GM18502 (cell line): ENCODE results near the gene AXIN1.

Experiments
- ATAC-seq: cut with Tn5 transposase; IDR thresholded peaks from one replicate; pipeline ENCODE4 v1.9.1; 2021; ENCODE audit warnings: mild to moderate bottlenecking; ENCODE audit not compliant: unreplicated experiment, poor library complexity

Gene AXIN1

DNA sequence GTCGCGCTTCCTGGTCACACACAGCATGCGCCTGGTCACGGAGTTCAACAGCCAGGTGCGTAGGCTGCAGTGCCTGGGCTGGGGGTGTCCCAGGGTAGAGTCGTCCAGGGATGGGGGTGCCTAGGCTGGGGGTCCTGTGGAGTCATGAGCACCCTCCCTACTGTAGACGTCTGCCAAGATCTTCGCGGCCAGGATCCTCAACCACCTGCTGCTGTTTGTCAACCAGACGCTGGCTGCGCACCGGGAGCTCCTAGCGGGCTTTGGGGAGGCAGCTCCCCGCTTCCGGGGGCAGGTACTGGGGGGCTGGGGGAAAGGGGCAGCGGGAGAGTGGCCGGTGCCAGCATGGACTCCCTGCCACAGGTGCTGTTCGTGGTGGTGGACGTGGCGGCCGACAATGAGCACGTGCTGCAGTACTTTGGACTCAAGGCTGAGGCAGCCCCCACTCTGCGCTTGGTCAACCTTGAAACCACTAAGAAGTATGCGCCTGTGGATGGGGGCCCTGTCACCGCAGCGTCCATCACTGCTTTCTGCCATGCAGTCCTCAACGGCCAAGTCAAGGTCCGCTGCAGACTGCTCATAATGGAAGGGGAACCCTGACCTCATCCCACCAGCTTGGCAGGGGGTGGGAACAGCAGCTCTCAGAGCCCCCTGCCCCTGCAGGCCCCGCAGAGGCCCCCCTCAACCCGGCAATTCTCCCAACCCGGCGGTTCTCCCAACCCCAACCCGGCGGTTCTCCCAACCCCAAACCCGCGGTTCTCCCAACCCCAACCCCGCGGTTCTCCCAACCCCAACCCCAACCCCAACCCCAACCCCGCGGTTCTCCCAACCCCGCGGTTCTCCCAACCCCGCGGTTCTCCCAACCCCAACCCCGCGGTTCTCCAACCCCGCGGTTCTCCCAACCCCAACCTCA lies 67.1 kb downstream of the AXIN1 start:
- no peak for ATAC-seq

DNA sequence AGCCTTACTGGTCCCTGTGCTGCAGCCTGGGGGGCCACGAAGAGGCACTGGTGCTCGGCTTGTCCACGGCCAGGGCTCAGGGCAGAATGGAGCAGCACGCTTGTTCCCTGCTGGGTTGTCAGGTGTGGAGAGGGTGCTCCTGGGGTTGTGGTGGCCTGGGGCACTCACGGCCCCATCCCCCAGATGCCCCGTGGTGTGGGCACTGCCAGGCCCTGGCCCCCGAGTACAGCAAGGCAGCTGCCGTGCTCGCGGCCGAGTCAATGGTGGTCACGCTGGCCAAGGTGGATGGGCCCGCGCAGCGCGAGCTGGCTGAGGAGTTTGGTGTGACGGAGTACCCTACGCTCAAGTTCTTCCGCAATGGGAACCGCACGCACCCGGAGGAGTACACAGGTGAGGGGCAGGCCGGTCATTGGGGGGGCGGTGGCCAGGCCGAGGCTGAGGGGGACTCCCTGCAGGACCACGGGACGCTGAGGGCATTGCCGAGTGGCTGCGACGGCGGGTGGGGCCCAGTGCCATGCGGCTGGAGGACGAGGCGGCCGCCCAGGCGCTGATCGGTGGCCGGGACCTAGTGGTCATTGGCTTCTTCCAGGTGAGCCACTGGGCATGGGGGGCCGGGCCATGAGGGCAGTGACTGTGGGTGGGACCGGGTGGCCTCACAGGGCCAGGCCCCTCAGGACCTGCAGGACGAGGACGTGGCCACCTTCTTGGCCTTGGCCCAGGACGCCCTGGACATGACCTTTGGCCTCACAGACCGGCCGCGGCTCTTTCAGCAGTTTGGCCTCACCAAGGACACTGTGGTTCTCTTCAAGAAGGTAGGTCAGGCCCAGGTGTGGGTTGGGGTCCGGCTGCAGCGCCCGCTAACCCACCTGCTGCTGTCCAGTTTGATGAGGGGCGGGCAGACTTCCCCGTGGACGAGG lies 68.1 kb downstream of the AXIN1 start:
- no peak for ATAC-seq

DNA sequence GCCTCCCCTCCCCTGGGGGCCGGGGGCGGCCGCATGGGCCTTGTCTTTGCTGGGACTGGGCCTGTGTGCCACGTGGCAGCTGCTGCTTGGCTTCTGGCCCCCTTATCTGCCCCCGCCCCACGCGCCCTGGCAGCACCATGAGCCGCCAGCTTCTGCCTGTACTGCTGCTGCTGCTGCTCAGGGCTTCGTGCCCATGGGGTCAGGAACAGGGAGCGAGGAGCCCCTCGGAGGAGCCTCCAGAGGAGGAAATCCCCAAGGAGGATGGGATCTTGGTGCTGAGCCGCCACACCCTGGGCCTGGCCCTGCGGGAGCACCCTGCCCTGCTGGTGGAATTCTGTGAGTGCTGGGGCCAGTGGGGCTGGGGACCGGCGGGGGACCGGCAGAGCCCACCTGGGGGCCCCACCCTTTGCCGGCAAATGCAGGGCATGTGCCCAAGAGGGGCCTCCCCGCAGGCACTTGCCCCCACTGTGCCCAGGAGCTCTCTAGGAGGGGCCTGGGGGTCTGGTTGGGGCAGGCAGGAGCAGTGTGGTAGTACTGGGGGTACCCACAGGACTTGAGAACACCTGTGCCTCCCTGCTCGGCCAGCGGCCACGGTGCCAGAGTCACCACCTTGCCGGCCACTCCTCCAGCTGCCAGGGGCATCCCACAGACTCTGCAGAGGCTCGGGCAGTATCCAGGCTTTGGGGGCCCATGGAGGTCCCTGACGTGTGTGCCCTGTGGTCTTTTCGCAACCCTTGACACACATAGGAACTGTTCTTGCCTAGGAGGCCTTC lies 69.3 kb downstream of the AXIN1 start, which contains the start of gene PDIA2:
TSS of gene PDIA2 (plus strand) at position 132 of the 773 bp plus-strand sequence. CDS start at position 138, 6 bp downstream.
- no peak for ATAC-seq

DNA sequence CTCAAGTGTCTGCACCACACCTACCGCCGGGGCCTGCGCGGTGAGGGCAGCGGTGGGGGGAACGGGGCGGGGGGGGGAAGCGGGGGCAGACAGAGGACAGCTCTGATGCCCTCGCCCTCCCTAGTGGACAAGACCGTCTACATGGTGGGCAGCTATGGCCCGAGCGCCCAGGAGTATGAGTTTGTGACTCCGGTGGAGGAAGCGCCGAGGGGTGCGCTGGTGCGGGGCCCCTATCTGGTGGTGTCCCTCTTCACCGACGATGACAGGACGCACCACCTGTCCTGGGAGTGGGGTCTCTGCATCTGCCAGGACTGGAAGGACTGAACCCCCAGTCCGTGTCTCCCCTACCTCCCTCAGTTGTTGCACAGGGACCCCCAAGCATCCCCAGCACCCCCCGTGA lies 70.0 kb downstream of the AXIN1 start:
- ATAC-seq: no peak

DNA sequence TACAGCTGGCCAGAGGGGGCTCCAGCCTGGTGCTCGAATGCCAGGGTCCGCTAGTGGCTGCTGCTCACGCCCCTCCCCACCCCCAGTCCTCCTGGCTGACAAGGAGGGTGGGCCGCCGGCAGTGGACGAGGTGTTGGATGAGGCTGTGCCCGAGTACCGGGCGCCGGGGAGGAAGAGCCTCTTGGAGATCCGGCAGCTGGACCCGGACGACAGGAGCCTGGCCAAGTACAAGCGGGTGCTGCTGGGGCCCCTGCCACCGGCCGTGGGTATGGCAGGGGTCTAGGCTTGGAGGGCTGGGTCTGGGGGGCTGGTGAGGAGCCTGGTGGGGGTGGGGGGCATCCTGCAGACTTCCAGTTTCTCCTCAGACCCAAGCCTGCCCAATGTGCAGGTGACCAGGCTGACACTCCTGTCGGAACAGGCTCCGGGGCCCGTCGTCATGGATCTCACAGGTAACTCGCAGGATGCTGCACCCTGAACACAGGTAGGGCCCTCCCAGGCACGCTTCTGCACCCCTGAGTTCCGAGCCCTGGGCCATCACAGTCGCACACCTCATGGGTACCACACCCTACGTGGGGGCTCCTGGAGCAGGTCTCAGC lies 70.8 kb downstream of the AXIN1 start:
- ATAC-seq: no peak

DNA sequence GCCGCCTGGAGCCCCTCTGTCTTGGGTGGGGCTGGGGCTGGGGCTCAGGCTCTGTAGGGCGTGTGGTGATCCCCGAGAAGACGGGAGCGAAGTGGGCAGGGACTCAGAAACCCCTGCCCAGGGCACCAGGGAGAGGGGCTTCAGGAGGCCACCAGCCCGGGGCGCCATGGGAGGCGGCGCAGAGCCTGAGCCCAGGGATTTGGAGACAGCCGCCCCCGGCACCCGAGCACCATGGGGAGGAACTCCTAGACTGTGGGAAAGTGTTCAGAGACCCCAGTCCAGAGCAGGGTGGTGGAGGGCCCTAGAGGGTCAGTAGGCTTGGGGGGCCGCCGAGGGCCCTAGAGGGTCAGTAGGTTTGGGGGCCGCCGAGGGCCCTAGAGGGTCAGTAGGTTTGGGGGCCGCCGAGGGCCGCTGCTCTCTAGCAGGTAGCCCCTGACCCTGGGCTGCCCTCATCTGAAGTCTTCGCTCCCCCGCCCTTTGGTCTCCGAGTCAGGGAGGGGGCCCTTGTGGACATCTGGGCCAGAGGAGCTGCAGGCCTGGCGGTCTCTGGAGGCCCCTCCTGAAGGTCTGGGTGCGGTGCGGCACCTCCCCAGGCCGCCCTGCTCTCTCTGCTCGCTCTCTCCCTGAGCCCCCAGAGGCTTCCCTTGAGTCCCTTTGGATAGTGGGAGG lies 71.4 kb downstream of the AXIN1 start:
- no peak for ATAC-seq

DNA sequence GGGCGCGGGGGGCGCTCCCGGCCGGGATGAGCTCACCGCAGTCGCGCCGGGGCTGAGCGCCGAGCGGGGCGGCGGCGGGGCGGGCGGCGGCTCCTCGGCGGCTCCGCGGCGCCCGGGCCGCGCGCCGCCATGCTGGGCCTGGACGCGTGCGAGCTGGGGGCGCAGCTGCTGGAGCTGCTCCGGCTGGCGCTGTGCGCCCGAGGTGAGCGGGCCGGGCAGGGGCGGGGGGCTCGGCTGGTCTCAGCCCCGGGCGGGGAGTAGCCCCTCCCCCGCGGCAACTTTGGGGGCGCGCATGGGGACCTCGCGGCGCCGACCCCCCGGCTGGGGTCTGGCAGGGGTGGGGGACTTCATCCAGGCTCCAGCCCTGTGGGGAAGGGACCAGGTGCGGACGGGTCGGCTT lies 72.0 kb downstream of the AXIN1 start, which contains the start of gene ARHGDIG:
TSS of gene ARHGDIG (plus strand) at position 40 of the 400 bp plus-strand sequence. CDS start at position 130, 90 bp downstream.
- no peak for ATAC-seq

DNA sequence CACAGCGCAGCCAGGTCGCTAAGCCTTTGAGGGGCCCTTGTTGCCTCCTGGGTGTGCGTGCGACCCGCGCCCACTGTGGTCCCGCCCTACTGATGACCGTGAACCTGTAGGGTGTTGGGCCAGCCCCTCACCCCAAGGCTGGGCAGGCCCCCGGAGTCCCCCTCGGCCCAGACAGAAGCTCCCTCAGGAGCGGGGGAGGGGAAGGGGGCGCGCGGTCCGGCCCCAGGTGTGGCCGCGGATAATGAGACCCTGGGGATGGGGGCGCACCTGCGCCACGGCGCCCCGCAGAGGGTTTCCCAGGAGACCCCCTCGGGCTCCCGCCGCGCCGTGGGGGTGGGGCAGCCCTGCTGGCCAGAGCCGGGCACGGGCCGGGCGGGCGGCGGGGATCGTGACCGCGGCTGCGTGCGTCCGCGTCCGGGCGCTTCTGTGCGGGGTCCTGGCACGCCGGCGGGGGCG lies 72.5 kb downstream of the AXIN1 start:
- ATAC-seq: no peak

DNA sequence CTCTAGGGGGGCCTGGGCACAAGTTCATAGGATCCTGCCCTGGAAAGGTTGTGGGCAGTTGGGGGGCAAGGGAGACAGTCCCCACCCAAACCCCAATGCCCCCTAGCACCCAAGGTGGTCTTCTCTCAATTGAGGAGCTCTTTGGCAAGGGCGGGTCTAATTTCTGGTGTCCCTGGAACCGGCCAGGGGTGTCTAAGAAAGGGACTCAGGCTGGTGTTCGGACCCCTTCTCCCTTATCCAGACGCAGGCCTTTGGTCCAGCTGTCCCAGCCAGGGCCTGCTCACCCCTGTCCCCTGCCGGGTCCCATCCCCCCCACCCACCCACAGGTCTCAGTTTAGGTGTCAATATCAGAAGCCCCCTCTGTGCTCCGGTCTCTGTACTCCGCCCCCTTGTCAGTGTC lies 73.0 kb downstream of the AXIN1 start:
- ATAC-seq: no peak

DNA sequence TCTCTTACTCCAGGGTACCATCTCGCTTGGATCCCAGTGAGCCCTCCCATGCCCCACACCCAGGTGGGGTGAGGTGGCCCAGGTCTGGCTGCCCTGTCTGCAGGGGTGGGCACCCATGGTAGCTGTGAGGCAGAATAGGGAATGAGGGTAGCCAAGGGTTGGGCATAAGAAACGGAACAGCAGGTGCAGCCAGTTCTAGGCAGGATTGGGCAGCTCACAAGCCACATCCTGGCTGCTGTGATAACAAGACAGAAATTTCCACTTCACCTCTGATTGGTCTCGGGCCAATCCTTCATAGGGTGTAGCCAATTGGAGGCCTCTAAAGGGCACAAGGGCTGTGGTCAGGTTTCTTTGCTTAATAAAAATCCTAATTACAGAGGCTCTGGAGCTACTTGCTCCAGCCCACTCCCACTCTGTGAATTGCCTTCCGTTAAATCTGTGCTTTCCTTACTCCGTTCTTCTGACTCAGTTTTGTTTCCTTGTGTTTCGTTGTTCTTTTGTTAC lies 73.6 kb downstream of the AXIN1 start:
- no peak for ATAC-seq

DNA sequence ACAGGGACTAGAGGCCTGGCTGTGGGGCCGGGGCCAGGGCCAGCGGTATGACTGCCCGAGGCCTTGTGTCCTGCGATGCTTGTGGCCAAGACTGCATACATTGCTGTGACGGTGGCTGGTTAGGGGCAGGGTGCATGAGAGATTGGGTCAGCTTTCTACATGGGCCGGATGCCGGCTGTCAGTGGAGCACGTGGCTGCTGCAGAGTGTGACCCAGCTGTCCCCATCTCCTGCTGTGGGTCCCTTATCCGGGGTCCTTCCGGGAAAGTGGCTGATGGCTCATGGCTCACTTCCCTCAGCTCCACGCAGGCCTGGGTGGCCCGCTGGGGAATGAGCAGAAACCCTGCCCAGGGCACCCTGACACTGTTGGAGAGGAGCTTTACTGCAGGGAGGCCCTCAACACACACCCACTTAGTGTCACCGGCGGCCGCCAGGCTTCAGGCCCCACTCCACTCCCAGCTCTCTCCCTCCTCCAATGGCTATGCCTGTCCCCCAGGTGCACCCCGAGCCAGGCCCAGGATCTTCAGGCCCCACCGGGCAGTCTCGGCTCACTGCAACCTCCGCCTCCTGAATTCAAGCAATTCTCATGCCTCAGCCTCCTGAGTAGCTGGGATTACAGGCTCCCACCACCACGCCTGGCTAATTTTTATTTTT lies 76.0 kb downstream of the AXIN1 start:
- ATAC-seq: no peak

DNA sequence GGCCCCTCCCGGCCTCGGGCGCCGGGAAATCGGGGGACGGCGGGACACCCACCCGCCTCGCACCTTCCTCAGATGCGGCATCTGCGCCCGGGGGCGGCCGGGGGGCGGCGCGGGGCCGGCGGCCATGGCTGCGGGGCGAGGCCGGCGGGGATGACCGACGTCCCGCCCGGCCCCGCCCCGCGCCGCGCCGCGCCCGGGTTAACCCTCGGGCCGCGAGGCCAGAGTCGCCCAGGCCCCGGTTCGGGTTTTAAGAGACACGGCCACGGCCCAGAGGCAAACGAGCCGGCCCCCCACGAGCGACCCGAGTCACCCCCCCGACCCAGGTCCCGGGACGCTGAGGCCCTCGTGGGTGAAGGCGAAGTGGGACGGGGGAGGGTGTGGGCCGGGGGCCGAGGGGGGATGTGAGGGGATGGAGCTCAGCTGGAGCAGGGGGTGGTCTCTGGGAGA lies 76.7 kb downstream of the AXIN1 start, which contains the start of gene RGS11:
TSS of gene RGS11 (minus strand) at position 159 of the 447 bp plus-strand sequence. CDS start at position 126, 33 bp downstream.
- no peak for ATAC-seq

DNA sequence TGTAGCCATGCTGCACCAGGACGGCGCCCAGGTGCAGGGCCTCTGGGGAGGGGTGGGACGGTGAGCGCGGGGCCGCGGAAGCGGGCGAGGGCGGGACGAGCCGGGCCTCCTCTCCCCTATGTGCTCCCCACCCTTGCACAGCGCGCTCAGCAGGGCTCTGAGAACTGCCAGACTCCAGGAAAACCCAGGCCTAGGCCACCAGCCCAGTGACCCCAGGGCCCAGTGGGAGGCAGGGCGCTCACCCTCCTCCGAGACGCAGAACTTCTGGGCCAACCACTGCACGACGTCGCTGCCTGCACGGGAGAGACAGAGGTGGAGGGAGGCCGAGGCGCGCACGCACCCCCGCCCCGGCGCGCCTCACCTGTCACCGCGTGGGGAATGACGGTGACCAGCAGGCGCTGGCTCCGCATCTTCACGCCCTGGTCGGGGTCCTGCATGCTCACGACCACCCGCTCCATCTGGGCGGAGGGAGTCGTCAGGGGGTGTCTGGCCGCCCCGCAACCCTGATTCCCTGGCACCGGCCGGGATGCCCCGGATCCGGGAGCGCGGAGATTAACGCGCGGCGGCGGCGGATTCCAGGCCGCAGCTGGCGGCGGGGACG lies 77.4 kb downstream of the AXIN1 start:
- no peak for ATAC-seq

DNA sequence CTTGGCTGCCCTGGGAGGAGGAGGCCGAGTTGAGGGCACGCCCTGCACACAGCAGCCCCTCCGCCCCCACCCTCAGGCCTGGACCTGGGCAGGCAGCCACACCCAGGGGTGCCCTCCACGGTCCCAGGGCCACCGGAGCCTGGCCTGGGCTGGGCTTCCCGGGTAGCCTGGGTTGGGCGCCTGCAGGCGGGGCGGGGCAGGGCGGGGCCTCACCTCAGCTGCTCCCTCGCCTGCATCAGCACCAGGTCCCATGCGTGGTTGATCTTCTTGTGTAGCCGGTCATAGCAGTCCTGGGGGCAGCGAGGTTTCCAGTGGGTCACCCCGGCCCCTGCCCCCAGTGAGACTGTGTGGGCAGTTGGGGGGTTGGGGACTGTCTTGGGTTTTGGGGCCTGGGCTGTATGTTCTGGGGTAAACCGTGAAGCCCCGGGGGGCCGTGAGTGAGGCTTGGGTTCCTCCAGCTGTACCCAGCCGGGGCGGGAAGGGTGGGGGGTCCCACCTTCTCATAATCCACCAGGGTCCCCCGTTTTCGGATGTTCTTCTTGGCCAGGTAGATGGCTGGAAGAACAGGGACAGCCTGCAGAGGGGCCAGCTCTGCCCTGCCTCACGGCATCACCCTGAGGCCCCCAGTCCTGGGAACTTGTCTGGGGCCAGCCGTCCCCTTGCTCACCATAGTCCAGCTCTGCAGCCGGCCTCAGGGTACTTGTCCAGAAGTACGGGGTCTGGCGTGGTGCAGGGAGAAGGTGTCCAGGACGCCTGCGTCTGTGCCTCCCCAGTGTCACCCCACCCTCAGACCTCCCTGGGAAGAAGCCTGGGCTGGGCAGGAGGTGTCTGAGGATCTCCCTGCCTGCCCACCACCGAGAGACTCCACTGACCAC lies 78.7 kb downstream of the AXIN1 start:
- no peak for ATAC-seq

DNA sequence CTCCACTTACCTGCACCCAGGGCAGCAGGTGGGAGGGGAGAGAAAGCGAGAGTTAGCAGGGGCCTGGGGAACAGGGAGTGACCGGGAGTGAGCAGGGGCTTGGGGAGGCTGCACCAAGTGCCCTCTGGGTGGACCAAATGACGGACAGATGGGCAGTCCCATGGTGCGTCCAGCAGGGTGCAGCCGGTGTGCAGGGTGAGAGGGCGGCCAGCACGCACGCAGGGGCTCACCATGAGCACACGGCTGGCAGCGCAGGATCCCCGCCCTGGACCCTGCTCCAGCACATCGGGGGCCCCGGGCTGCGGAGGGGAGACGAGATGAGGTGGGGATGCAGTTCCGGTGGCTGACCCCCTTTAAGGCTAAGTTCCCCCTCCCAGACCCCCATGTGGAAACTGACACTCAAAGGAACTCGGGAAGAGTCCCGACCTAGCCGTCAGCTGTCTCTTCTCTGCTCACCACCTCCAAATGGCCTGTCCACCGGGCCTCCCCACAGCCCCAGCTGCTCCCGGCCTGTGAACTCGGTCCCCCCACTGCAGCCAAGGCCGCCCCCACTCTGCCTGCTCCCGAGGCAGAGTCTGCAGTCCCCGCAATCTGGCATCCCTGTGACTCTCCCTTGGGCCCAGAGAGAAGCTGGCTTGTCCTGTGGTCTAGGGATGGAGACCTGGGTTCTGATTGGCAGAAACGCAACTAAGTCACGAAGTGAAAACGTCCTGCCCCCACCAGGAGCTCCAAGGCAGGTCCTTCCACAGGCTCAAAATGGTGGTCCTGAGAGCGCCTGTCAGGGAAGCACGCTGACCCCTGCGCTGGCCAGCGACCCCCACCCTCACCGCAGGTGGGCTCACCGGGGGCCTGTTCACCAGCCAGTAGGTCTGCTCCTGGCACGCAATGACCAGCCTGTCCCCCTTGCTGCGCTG lies 79.6 kb downstream of the AXIN1 start:
- no peak for ATAC-seq
